HEK293T (cell line): ENCODE measurements around the gene C2CD2.

Experiments used
- FOXK2 ChIP-seq: fragments of 450-650 bp; IDR thresholded peaks from 2 replicates; pipeline ENCODE4 v1.6.1; 2016; ENCODE audit warnings: mild to moderate bottlenecking
- SP1 ChIP-seq: fragments of 450-650 bp; IDR thresholded peaks from 2 replicates; pipeline ENCODE4 v1.6.1; 2017

- no peak for TF ChIP-seq FOXK2
- no peak for TF ChIP-seq SP1
These were observed 37.8 kb upstream of the C2CD2 start for GRCh38 chr21:41991659-41992058.
